HG03045 (cell line): ENCODE data around the gene ZHX3.

Experiments
- ATAC-seq: cut with Tn5 transposase; IDR thresholded peaks from one replicate; pipeline ENCODE4 v1.9.1; 2021; ENCODE audit warnings: mild to moderate bottlenecking, moderate library complexity; ENCODE audit not compliant: unreplicated experiment

The ZHX3 gene

GRCh38 chr20:41228858-41229257 is 88.7 kb downstream of the ZHX3 start:
- no peak for ATAC-seq

- ATAC-seq = no peak
Measured at GRCh38 chr20:41226426-41226825, 91.1 kb downstream of the ZHX3 start.

- no peak for ATAC-seq
Measured at GRCh38 chr20:41225091-41225490, 92.4 kb downstream of the ZHX3 start.

GRCh38 chr20:41224281-41224680 is 93.2 kb downstream of the ZHX3 start:
- ATAC-seq = no peak

GRCh38 chr20:41223112-41223511 is 94.4 kb downstream of the ZHX3 start:
- ATAC-seq = no peak

- no peak for ATAC-seq
Measured at GRCh38 chr20:41222703-41223102, 94.8 kb downstream of the ZHX3 start.

GRCh38 chr20:41222296-41222695 is 95.2 kb downstream of the ZHX3 start:
- ATAC-seq = no peak

- no peak for ATAC-seq
Measured at GRCh38 chr20:41221614-41222218, 95.8 kb downstream of the ZHX3 start.

- no peak for ATAC-seq
Measured at GRCh38 chr20:41219824-41220223, 97.7 kb downstream of the ZHX3 start.

GRCh38 chr20:41218466-41218865 is 99.1 kb downstream of the ZHX3 start:
- ATAC-seq = no peak

GRCh38 chr20:41217422-41217821 is 100.1 kb downstream of the ZHX3 start:
- no peak for ATAC-seq

- ATAC-seq = no peak
Measured at GRCh38 chr20:41214666-41215065, 102.9 kb downstream of the ZHX3 start.

- no peak for ATAC-seq
Measured at GRCh38 chr20:41214202-41214601, 103.3 kb downstream of the ZHX3 start.

GRCh38 chr20:41213150-41213820 is 104.2 kb downstream of the ZHX3 start:
- no peak for ATAC-seq

GRCh38 chr20:41205313-41205712 is 112.2 kb downstream of the ZHX3 start:
- no peak for ATAC-seq

- ATAC-seq = no peak
Measured at GRCh38 chr20:41204304-41205265, 112.9 kb downstream of the ZHX3 start.

GRCh38 chr20:41203660-41204059 is 113.9 kb downstream of the ZHX3 start:
- no peak for ATAC-seq

- no peak for ATAC-seq
Measured at GRCh38 chr20:41202426-41202825, 115.1 kb downstream of the ZHX3 start.

- ATAC-seq = no peak
Measured at GRCh38 chr20:41201760-41202159, 115.8 kb downstream of the ZHX3 start.

GRCh38 chr20:41200446-41201202 is 116.9 kb downstream of the ZHX3 start:
- ATAC-seq = no peak

- no peak for ATAC-seq
Measured at GRCh38 chr20:41198443-41198842, 119.1 kb downstream of the ZHX3 start.
